Measurements from ENCODE around the gene TTC39C.

TTC39C gene

GRCh38 chr18:23992089-23992940 is 22.2 kb upstream of the TTC39C start:
- DNase-seq (ENCODE audit: low read depth), result no peak
- no peak for TF ChIP-seq MAX (IDR thresholded peaks at IDR 0.05; ENCODE audit: low read depth, low read length)
- H3K4me3 ChIP-seq (ENCODE audit: low read depth, low read length), result no peak overlapping the region

GRCh38 chr18:23992941-23993280 is 21.6 kb upstream of the TTC39C start:
- H3K4me3 ChIP-seq (ENCODE audit: low read depth, low read length), result no peak overlapping the region
- DNase-seq (ENCODE audit: low read depth), result no peak
- TF ChIP-seq CTCF (IDR thresholded peaks at IDR 0.05; ENCODE audit: low read depth, low read length) (no peak), MYC (IDR thresholded peaks at IDR 0.05; ENCODE audit: low read depth, low read length) (no peak), MAX (IDR thresholded peaks at IDR 0.05; ENCODE audit: low read depth, low read length) (no peak), POLR2A (IDR thresholded peaks at IDR 0.05; ENCODE audit: extremely low read depth, insufficient read length) (no peak)

GRCh38 chr18:23994361-23994902 is 20.1 kb upstream of the TTC39C start:
- no peak overlapping the region for H3K4me3 ChIP-seq (ENCODE audit: low read depth, low read length)
- no peak for DNase-seq (ENCODE audit: low read depth)
- no peak for TF ChIP-seq MAX (IDR thresholded peaks at IDR 0.05; ENCODE audit: low read depth, low read length)
- no peak for TF ChIP-seq CTCF (IDR thresholded peaks at IDR 0.05; ENCODE audit: low read depth, low read length)
- TF ChIP-seq POLR2A (IDR thresholded peaks at IDR 0.05; ENCODE audit: extremely low read depth, insufficient read length), result no peak
- no peak for TF ChIP-seq MYC (IDR thresholded peaks at IDR 0.05; ENCODE audit: low read depth, low read length)

GRCh38 chr18:23995180-23995579 is 19.4 kb upstream of the TTC39C start:
- H3K4me3 ChIP-seq (ENCODE audit: low read depth, low read length), result no peak overlapping the region
- no peak for DNase-seq (ENCODE audit: low read depth)
- TF ChIP-seq POLR2A (IDR thresholded peaks at IDR 0.05; ENCODE audit: extremely low read depth, insufficient read length), result no peak
- TF ChIP-seq CTCF (IDR thresholded peaks at IDR 0.05; ENCODE audit: low read depth, low read length), result no peak
- no peak for TF ChIP-seq MYC (IDR thresholded peaks at IDR 0.05; ENCODE audit: low read depth, low read length)
- TF ChIP-seq MAX (IDR thresholded peaks at IDR 0.05; ENCODE audit: low read depth, low read length), result no peak

- no peak for TF ChIP-seq MAX (IDR thresholded peaks at IDR 0.05; ENCODE audit: low read depth, low read length)
- no peak for TF ChIP-seq MYC (IDR thresholded peaks at IDR 0.05; ENCODE audit: low read depth, low read length)
- no peak for TF ChIP-seq CTCF (IDR thresholded peaks at IDR 0.05; ENCODE audit: low read depth, low read length)
- no peak for TF ChIP-seq POLR2A (IDR thresholded peaks at IDR 0.05; ENCODE audit: extremely low read depth, insufficient read length)
- DNase-seq (ENCODE audit: low read depth), result no peak
- no peak overlapping the region for H3K4me3 ChIP-seq (ENCODE audit: low read depth, low read length)
Observed at GRCh38 chr18:23998018-23998417, 16.5 kb upstream of the TTC39C start.

GRCh38 chr18:23998820-23999219 is 15.7 kb upstream of the TTC39C start:
- no peak overlapping the region for H3K4me3 ChIP-seq (ENCODE audit: low read depth, low read length)
- no peak for DNase-seq (ENCODE audit: low read depth)
- TF ChIP-seq POLR2A (IDR thresholded peaks at IDR 0.05; ENCODE audit: extremely low read depth, insufficient read length) (no peak), CTCF (IDR thresholded peaks at IDR 0.05; ENCODE audit: low read depth, low read length) (no peak), MYC (IDR thresholded peaks at IDR 0.05; ENCODE audit: low read depth, low read length) (no peak), MAX (IDR thresholded peaks at IDR 0.05; ENCODE audit: low read depth, low read length) (no peak)

Data from NB4 (cell line).